NCI-H748 (cell line): ENCODE measurements around the gene PSKH1.
"Not testable (repeated sequence)": the region's sequence is repeated elsewhere in the genome, so short reads cannot be mapped to it uniquely, and the experiment has no call there.

Source experiments
- DNase-seq: peaks from one replicate; lab custom pipeline; 2025; ENCODE audit not compliant: unreplicated experiment; lab: John Stamatoyannopoulos, UW

Gene PSKH1

GRCh38 chr16:67885976-67886375 lies 7.1 kb upstream of the PSKH1 start:
- DNase-seq = no peak

- no peak for DNase-seq
Measured at GRCh38 chr16:67886387-67886786, 6.7 kb upstream of the PSKH1 start.

GRCh38 chr16:67888331-67888730 lies 4.7 kb upstream of the PSKH1 start:
- DNase-seq = no peak

GRCh38 chr16:67892375-67892774 lies 679 bp upstream of the PSKH1 start:
- DNase-seq = no peak

- DNase-seq = no peak
Measured at GRCh38 chr16:67893743-67894399, 817 bp downstream of the PSKH1 start.

- DNase-seq = no peak
Measured at GRCh38 chr16:67897231-67897630, 4.2 kb downstream of the PSKH1 start.

GRCh38 chr16:67901734-67902133 lies 8.7 kb downstream of the PSKH1 start:
- DNase-seq = no peak

- no peak for DNase-seq
Measured at GRCh38 chr16:67902831-67903230, 9.8 kb downstream of the PSKH1 start.

- no peak for DNase-seq
Measured at GRCh38 chr16:67907397-67908180, 14.5 kb downstream of the PSKH1 start.

- no peak for DNase-seq
Measured at GRCh38 chr16:67909056-67909742, 16.1 kb downstream of the PSKH1 start.

- DNase-seq = peak; percentile 20
Measured at GRCh38 chr16:67910158-67910557, 17.1 kb downstream of the PSKH1 start.

GRCh38 chr16:67914758-67915495 lies 21.9 kb downstream of the PSKH1 start:
- DNase-seq = no peak

GRCh38 chr16:67915496-67915769 lies 22.4 kb downstream of the PSKH1 start:
- DNase-seq = not testable (repeated sequence)

- no peak for DNase-seq
Measured at GRCh38 chr16:67915831-67916723, 23.0 kb downstream of the PSKH1 start.

- DNase-seq = no peak
Measured at GRCh38 chr16:67917140-67917851, 24.2 kb downstream of the PSKH1 start.

- no peak for DNase-seq
Measured at GRCh38 chr16:67917852-67918236, 24.8 kb downstream of the PSKH1 start.

- no peak for DNase-seq
Measured at GRCh38 chr16:67919622-67920221, 26.7 kb downstream of the PSKH1 start.

GRCh38 chr16:67922221-67922620 lies 29.2 kb downstream of the PSKH1 start:
- DNase-seq = no peak

- no peak for DNase-seq
Measured at GRCh38 chr16:67922740-67923139, 29.7 kb downstream of the PSKH1 start.
